Islet of Langerhans (tissue), 1 donor: ENCODE measurements around the gene NAV2.

Experiments
- FAIRE-seq: peaks from one replicate; lab custom pipeline; 2011; peaks lifted over from hg19 to GRCh38; lab: Jason Lieb, UNC

NAV2 gene

DNA sequence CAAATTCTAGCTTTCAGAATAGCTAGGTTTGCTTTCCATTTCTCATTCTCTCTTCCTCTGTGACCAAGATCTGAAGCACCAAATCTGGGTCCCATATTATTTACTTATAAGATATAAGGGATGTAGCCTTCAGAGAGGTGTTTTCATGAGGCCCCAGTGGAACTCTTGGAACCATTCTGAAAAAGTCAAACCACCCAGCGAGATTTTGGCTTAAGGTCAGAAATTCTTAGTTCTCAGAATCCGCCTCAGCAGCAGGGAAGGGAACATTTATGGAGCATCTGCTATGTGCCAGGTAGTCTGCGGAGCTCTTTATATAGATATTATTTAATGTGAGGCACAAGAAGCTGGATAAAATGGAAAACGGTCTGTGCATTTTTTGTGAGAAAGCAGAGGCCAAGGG, 6.3 kb downstream of the NAV2 start:
- no peak for FAIRE-seq

DNA sequence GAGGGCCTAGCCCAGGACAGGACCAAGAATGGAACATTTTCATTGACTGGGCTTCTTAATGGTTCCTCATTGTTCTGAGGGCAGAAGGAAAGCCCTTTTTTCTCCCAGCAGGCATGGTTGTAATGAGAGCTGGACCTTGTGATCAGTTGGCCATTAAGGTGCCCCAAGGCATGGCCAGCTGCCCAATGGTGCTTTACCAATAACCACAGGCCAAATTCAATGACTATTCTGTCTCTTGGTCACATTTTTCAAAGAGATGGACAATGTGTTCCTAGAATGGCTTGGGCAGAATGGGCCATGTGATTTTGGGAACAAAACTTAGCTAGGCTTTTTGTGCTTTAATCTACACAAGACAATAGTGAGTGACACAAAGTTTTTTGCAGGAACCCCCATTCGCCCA, 7.3 kb downstream of the NAV2 start:
- no peak for FAIRE-seq

DNA sequence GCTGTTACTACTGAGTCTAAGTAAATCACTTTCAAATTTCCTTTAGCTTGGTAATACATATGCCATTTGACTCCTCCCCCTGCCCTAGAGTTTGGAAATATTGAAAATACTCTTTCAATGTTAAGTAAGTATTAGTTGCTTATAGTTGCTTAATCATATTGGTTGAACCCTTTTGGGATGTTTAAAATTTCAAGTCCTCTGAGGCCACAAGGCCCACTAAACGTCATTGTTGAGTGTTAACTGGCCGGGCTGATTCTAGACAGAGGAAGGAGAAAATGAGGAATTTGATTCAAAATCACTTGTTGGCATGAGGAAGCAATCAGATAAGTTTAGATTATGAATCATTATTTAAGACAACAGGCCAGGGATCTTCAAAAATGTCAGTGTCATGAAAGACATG, 8.5 kb downstream of the NAV2 start:
- no peak for FAIRE-seq

DNA sequence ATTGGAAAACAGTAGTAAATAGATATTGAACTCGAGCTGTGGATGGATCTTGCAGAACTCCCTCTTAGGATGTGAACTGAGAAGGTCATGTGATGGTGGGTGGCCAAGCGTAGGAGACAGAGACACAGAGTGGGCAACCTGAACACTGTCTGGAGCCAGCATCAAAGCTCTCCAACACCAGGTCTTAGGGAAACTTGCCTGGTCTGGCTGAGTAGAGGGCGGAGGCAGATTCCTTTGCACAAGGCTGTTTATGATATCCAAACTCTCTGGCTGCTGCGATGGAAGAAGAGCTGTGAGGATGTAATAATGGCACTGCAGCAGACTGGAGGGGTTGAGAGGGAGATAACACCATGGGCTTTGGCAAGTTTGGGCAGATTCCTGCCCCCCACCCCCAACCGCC, 10.1 kb downstream of the NAV2 start:
- FAIRE-seq: no peak

DNA sequence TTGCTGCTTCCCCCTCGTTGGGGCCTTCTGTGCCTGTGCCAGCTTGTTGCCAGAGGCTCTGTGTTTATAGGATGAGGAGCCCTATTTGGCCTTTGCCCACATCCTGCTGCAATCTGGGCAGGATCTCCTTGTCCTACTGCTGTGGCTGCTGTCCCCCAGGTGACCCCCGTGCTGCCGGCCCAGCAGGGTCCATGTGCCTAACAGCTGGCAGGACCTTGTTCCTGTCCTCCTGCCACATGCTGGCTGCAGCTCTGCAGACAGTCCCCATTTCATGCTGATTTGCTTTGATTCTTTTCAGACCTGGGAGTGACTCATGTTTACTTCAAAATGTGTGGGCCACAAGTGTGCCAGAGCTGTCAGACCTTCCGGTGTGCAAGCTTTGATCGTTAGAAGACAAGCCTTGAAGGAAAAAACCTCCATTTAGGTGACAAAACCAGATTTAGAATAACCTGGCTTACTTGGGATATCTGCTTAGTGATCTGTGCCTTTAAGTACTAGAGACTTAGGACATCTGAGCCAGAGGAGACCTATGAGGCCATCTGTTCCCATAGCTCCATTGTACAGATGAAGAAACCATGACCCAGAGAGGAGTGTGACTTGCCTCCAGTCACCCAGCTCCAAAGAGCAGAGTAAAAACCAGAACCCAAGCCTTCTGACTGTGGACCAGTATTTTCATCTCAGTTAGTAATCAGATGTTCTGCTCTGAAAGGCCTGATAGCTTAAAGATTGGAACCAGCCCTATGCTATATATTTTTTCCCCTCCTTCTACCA, 11.1 kb downstream of the NAV2 start:
- no peak for FAIRE-seq

DNA sequence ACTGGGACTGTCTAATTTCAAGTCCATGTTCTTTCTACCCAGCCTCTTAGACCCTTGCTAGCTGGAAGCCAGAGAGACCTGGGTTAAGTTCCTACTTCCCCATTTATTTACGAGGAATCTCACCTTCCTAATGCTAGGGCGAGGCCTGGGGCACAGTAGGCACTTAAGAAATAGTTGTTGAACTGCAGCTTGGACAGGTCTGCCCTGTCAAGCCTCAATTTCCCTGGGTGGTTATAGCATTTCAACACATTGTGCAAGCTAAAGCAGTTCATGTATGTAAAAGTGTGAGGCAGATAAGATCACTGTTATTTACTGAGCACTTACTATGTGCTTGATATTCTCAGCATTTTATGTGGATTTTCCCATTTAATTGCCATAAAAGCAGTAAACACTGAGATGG, 12.1 kb downstream of the NAV2 start:
- no peak for FAIRE-seq

DNA sequence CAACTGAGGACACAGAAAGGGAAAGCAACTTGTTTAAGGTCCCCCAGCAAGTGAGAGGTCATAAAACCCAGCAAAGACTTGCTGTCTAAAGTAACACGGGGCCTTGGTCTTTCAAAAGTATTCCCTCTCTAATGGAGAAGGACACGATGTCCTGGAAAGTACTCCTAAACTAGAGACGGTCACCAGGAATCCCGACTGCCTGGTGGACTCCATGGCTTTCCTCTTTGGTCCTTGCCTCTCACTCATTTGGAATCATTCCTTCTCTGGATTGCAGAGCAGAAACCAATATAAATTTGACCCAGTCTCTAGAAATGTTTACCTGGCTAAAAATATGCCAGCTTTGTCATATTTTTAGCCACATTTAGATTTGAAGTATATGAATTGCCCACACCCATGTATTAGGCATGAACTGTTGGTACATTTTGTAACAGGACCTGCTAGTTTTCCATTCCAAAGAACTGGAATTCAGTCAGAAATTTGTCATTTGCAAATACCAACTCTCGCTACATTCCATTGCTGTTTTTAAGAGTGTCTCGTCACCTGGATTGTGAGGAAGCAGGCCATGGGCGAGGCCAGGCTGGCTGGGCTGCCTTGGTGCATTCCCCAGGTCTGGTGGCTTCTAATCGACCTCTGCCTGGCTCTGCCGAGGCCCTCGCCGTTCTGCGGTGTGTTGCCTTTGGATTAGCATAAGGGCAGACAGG, 12.9 kb downstream of the NAV2 start:
- no peak for FAIRE-seq

DNA sequence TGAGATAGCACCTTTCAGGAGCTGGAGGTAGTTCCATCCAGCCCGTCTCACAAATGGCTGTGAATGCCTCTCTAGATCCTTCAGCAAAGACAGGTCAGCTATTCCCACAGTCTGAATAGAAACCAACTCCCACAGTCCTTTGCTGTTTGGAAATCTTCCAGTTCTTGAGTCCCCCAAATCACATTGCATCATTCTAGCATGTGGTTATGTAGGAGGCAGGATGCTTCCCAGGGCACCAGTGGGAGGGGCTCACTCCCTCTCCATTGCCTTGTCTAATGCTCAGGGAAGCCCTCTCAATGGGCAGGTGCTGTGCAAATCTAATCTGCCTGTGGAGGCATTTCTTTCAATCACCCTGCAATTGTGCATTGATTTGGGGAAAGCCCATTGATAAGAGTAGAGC, 14.6 kb downstream of the NAV2 start:
- FAIRE-seq: no peak

DNA sequence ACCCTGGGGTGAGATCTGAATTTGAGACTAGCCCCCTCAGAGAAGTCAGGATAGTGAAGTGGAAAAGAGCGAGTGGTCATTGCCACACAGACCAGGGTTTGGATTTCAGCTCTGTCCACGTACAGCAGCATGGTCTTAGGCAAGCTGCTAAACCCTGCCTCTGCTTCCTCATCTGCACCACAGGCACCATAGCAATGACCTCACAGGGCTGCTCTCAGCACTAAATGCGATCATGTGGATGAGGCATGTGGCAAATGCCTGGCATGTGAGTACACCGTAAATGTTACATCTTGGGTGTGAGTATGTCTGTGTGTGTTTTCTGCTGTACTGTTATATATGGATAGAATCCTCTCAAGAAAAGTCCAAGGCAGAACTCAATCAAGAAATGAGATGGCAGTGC, 15.8 kb downstream of the NAV2 start:
- no peak for FAIRE-seq

DNA sequence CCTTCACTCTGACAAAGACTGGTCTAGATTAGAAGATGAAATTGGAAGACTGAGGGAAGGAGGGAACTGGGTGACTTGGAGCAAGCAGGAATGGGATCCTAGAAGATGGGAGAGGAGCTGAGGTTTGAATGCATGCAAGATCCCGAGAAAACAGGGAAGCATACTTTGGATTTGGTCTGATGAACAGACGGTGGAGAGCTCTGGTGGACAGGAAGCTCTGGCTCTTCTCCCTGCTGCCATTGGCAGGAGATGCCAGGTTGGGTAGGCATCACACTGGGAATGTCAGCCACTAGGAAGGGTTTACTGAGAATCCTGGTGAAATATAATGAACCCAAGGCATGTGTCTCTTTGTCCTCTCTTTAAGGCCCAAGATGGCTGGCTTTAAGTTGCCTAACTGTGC, 16.5 kb downstream of the NAV2 start:
- FAIRE-seq: no peak

DNA sequence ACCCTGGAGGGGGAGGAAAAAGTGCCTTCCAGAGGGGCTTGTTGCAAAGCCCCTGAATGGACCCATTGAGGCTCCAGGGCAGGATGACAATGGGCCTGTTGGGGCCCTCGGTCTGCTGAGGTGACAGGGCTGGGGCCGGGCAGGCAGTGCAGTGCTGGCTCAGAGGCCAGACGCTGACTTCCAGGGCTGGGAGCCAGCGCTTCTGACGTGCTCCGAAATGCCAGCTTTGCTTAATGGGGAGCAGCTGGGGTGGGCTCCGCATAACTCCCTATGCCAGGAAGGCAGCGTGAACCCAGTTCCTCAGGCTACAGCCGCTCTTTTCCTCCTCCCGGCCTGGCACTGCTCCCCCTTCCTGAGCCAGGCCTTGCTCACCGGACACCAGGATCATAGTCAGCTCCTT, 17.7 kb downstream of the NAV2 start:
- no peak for FAIRE-seq

DNA sequence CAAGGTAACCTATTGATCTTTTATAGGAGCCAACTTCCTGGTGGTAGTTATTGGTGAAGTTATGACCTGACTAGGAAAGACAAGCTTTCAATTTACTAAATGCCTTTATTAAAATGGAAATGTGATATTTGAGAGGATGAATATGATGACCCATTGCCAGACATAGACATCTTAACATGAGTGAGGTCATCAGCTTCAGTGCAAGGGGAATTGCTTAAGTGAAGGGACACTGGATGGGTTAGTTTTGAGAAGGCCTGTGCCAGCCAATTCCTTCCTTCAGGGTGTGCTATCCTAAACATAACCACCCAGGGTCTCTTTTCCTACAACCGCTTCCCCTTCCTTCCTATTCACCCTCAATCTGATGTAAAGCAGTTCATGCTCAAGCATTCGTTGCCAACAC, 21.5 kb downstream of the NAV2 start:
- FAIRE-seq: no peak

DNA sequence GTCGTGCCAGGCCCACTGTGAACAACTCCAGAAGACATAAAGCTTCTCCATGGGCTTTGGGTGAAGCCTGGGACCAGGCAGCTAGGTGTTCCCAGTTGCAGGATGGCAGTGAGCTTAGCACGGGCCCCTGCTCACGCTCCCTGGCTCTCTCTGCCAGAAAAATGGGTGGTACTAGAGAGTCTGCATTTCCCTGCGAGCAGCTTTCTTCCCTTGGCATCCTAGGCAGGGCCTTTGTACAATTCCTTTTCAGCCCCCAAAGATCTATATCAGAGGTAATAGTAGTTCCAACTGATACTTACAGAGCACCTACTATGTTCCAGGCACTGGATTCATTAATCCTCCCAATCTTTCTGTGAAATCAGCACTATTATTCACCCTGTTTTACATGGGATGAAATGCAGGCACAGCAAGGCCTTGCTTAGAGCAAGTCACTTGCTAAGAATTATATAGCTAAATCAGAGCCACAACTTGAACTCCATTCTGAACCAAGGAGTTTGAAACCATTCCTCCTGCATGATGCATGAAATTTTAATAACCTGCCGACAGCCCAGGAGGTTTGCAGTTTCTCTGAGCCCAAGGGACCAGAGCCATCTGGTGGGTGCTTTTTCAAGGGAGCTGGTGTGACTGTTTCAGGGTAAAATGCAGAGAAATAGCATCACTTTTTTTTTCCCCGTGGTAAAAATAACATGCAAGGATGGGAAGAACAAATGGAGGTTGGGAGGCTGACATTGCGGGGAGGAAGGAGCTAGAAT, 22.7 kb downstream of the NAV2 start:
- FAIRE-seq: no peak

DNA sequence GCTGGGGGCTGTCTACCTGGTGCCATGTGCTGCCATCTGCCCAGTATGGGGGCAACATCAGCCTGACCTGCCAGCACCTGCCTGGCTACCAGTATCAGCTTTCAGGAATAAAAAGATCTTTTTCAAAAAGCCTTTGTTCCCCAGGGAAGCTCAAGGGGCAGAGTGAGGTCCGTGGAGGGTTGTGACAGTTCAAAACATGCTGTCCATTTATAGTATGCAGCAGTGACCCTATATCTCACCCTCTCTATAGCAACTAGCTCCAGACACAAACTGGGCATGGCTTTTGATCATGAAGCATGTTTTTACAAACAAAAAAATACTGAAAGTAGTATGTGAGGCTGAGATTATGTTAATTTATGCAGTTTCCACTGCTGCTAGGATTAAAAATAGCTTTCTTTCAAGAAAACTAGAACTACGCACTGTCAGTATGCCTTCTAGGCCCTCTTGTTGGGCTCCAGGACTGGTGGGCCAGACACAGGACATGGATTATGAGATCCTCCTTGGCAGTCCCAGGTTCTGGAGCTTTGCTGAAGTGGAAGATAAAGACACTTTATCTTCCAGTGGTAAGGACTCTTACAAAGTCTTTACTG, 23.4 kb downstream of the NAV2 start:
- FAIRE-seq: no peak

DNA sequence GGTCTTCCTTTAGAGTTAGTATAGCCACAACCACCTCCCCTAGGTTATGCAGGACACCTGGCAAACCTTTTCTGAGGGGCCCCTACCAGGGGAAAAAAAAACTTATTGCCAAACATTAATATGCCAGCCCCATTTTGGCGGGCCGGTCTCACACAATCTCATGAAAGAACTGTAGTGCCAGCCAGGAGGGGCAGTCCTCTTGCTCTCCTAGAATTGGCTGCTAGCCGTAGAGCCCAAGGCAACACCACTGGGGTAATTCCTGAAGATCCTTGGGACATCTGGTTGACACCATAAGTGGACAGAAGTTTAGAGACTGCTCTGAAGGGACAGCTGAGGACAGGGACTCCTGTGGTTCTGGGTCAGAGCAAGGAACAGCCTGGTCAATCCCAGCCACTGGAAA, 24.2 kb downstream of the NAV2 start:
- no peak for FAIRE-seq

DNA sequence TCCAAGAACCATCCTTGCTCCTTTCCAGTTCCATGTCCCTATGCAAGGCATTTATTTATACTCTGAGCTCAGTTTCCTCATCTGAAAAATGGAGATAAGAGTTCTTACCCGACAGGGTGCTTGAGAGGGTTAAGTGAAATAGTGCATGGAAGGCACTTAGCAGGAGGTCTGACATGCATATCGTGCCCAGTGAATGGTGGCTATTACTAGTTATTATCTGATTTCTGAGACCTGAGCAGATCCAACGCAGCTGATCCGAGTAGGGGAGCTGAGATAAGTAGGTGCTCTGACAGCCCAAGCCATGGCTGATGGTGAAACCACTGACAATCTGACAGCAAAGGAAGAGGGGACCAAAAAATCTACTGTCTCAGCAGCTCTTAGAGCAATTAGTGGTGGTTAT, 24.9 kb downstream of the NAV2 start:
- FAIRE-seq: no peak

DNA sequence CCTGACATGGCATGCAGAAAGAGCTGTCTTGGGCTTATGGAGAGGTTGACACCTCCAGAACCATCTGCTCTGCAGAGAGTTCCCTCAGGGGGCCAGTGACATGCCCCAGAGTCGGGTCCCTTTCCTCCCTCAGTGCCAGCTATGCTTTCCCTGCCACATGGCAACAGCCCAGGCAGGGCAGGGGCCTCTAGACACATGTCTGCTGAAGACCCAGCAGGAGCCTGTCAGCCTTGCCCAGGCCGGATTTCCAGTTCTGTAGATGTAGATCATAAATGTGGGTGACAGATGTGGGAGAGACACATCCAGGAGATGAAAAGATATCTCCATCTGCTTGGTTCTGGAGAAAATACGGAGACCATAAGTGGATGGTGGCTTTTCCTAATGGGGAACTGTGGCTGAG, 25.5 kb downstream of the NAV2 start:
- FAIRE-seq: no peak

DNA sequence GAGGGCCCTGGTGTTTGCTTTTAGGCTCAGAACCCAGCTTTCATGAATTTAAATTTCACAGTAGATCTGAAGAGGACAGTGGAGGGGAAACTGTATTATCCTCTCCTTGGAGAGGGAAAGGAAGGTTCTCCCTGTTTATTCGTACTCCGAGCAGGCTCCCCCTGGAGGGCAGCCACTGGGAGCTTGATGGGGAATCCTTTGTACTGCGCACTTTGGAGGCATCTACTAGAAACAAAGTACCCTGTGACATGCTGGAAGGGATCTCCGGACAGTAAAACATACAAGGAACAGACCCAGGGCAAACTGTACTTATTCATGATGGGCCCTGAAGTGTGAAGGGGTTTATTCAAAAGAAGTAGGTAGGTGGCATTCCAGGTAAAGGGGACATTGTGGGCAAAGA, 27.2 kb downstream of the NAV2 start:
- no peak for FAIRE-seq

DNA sequence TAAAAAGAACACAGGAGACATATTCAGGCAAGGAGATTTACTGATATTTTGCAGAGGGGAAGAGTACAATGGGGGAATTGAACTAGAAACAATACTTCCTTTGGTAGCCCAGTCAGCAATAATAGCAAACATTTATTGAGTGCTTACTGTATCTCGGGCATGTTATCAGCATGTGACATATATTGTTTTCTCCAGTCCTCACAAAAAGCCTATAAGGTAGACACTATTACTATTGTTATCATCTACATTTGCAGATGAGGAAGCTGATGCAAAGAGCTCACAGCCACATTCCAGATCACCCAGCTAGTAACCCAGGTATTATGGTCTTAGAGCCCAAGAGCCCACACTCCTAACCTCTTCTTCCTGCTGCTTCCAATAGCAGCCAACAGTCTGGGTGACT, 27.9 kb downstream of the NAV2 start:
- no peak for FAIRE-seq

DNA sequence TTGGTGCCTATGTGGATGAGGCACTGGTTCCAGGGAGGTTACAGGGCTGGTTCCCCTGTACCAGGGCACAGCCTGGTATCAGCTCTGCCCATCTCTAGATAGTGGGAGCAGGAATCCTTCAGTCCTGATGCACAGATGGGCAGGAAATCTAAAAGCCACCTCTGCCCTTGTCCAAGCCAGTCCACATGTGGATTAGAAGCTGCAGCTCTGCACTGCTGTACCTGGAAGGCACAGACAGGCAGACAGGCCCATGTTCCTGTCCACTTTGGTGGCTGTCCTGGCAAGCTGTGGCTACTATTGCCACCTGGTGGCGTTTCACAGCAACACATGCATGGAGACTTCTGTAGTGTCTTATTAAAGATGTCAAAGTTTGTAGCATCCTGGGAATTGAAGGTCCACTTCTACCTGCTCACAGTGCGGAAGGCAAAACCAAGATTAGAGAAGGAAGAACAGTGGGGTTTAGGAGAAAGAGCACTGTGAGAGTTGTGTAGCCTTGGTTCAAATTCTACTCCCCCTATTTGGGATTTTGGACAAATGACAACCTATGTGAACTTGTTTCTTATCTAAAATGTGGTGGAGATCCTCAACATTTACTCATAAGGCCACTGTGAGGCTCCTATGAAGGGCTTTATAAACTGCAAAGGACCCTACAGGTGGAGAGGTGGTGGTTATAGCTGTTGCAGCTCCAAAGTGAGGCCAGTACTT, 30.1 kb downstream of the NAV2 start:
- FAIRE-seq: peak; percentile 91

DNA sequence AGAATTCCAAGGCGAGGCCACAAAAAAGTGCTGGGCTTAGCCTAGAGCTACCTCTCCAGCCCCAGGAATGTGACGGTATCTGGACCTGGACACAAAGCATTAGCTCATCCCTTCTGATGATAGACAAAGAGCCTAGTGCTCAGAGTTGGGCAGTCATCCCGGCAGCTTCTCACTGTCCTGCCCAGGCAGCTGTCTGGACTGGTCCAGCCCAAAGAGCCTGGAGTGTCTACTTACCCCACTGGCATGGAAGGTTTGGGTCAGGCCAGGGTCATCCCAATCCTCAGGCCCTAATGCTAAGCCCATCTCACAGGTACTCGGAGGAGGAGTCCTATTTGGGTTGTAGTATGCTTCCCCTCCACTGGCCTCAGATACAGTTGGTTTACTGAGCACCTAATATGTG, 31.0 kb downstream of the NAV2 start:
- no peak for FAIRE-seq

DNA sequence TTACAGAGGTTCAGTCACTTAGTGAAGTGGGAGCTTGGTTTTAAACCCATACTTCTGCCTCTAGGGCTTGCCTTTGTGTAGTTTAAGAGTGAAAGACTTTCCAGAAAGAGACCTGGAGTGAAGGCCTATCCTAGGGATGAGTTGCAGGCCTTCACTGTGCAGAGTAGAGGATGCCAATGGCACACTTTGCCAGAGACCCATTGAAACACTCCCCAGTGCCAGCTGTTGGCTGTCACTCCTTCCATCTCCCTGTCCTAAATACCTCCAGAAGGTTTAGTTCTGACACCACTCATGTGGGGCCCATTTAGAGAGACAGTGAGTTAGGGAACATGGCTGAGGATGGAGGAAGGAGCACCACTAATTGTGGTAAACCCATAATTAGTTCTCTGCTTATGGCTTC, 31.5 kb downstream of the NAV2 start:
- FAIRE-seq: no peak

DNA sequence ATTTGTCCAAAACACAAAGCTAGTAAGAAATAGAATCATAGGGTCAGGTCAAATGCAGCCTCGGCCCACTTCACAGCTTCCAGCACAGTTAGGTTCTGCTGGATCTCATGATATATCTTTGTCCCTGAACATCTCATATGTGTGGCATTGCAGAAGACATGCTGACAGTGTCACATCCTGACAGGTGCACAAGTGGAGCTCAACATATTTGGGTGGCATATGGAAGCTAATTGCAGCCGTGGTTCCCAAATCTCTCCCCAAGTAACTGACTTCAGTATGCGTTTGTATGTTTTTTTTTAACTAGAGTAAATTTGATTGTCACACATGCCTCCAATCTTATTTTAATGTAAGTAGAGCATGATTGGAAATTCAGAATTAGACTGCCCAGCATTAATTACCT, 33.4 kb downstream of the NAV2 start:
- FAIRE-seq: no peak
